ENCODE data around the gene HUNK.

The HUNK gene

GRCh38 chr21:31872452-31873274 is at the start of gene HUNK:
Gene HUNK (plus strand): TSS chr21:31873020. CDS start chr21:31873675, 655 bp downstream.
- H3K27me3 ChIP-seq (replicated peaks), result peaks cover 39% of the 10 kb centered on the region
- in situ Hi-C loops (cut with HindIII; ENCODE audit: low pct_ligation_motif_present, low sequenced_read_pairs), result no loop called here
- H3K4me3 ChIP-seq (ENCODE audit: low read depth, low read length), result peak within 1 kb of the TSS; percentile 41
- no peaks in the 10 kb centered on the region for H3K36me3 ChIP-seq (replicated peaks)
- no peak for TF ChIP-seq CTCF (IDR thresholded peaks at IDR 0.05; ENCODE audit: low read depth, low read length, missing control alignments)
- peak; percentile 1 for DNase-seq
- no peak within 1 kb of the TSS for H3K27ac ChIP-seq

- DNase-seq, result no peak
- in situ Hi-C loops (cut with HindIII; ENCODE audit: low pct_ligation_motif_present, low sequenced_read_pairs), result no loop called here
- Histone ChIP-seq H3K36me3 (replicated peaks) (no peaks in the 10 kb centered on the region), H3K4me3 (ENCODE audit: low read depth, low read length) (no peak overlapping the region), H3K27ac (no peak overlapping the region), H3K27me3 (replicated peaks) (no peaks in the 10 kb centered on the region)
- TF ChIP-seq CTCF (IDR thresholded peaks at IDR 0.05; ENCODE audit: low read depth, low read length, missing control alignments), result no peak
Measured at GRCh38 chr21:31829736-31830472, 42.9 kb upstream of the HUNK start.

- Histone ChIP-seq H3K4me3 (ENCODE audit: low read depth, low read length) (no peak overlapping the region), H3K27me3 (replicated peaks) (no peaks in the 10 kb centered on the region), H3K27ac (no peak overlapping the region), H3K36me3 (replicated peaks) (no peaks in the 10 kb centered on the region)
- in situ Hi-C loops (cut with HindIII; ENCODE audit: low pct_ligation_motif_present, low sequenced_read_pairs), result no loop called here
- no peak for DNase-seq
- TF ChIP-seq CTCF (IDR thresholded peaks at IDR 0.05; ENCODE audit: low read depth, low read length, missing control alignments), result no peak
Measured at GRCh38 chr21:31830701-31831100, 42.1 kb upstream of the HUNK start.

- no peaks in the 10 kb centered on the region for H3K27me3 ChIP-seq (replicated peaks)
- in situ Hi-C loops (cut with HindIII; ENCODE audit: low pct_ligation_motif_present, low sequenced_read_pairs), result no loop called here
- no peak overlapping the region for H3K4me3 ChIP-seq (ENCODE audit: low read depth, low read length)
- no peak for TF ChIP-seq CTCF (IDR thresholded peaks at IDR 0.05; ENCODE audit: low read depth, low read length, missing control alignments)
- H3K36me3 ChIP-seq (replicated peaks), result no peaks in the 10 kb centered on the region
- H3K27ac ChIP-seq, result no peak overlapping the region
- no peak for DNase-seq
Measured at GRCh38 chr21:31837041-31837440, 35.8 kb upstream of the HUNK start.

GRCh38 chr21:31837618-31838390 is 35.0 kb upstream of the HUNK start:
- in situ Hi-C loops (cut with HindIII; ENCODE audit: low pct_ligation_motif_present, low sequenced_read_pairs), result no loop called here
- Histone ChIP-seq H3K36me3 (replicated peaks) (no peaks in the 10 kb centered on the region), H3K27me3 (replicated peaks) (no peaks in the 10 kb centered on the region), H3K4me3 (ENCODE audit: low read depth, low read length) (no peak overlapping the region), H3K27ac (no peak overlapping the region)
- no peak for TF ChIP-seq CTCF (IDR thresholded peaks at IDR 0.05; ENCODE audit: low read depth, low read length, missing control alignments)
- no peak for DNase-seq

Measured in brain microvascular endothelial cell (primary cell).